Mesodermal cell (in vitro differentiated cells): ENCODE measurements around the gene MAD1L1.
"Not testable (repeated sequence)": the region's sequence is repeated elsewhere in the genome, so short reads cannot be mapped to it uniquely, and the experiment has no call there.

Source experiments
- H3K27ac ChIP-seq: 2 replicates; pipeline ENCODE4 v1.7.0; 2013; ENCODE audit warnings: mild to moderate bottlenecking, low read depth, low read length, moderate library complexity; ENCODE audit not compliant: severe bottlenecking
- H3K36me3 ChIP-seq: 2 replicates; pipeline ENCODE4 v1.7.1; 2013; ENCODE audit warnings: mild to moderate bottlenecking, low read length, moderate library complexity; ENCODE audit not compliant: control insufficient read depth, insufficient read depth
- H3K4me1 ChIP-seq: one replicate; pipeline ENCODE4 v1.7.1; 2013; ENCODE audit warnings: mild to moderate bottlenecking, low read length; ENCODE audit not compliant: insufficient read depth, control insufficient read depth, poor library complexity, severe bottlenecking
- H3K4me3 ChIP-seq: 2 replicates; pipeline ENCODE4 v1.7.0; 2013; ENCODE audit warnings: low read length, control low read depth, mild to moderate bottlenecking; ENCODE audit not compliant: insufficient read depth, poor library complexity, severe bottlenecking; ENCODE audit errors: extremely low read depth
- H3K9me3 ChIP-seq: 2 replicates; pipeline ENCODE4 v1.7.1; 2013; ENCODE audit warnings: mild to moderate bottlenecking, low read length, moderate library complexity; ENCODE audit not compliant: control insufficient read depth
- WGBS, 2 experiments: methylation state at CpG; one replicate each; pipeline ENCODE4 v1.1.5; 2013; ENCODE audit warnings: missing lambda C conversion rate in 2 of 2; ENCODE audit not compliant: insufficient coverage in 2 of 2; 5-methylcytosine and 5-hydroxymethylcytosine counted together

MAD1L1 gene

DNA sequence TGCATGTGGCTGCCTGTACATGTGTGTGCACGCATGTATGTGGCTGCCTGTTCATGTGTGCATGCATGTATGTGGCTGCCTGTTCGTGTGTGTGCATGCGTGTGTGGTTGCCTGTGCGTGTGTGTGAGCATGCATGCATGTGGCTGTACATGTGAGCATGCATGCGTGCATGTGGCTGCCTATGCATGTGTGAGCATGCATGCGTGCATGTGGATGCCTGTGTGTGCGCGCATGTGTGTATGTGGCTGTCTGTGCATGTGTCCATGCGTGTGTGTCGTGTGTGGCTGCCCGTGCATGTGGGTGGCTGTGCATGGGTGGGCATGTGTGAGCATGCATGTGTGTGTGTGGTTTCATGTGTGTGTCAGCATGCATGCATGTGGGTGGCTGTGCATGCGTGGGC is 344.3 kb downstream of the MAD1L1 start:
- H3K4me1 ChIP-seq: peaks cover 10% of the 10 kb centered on the region
- H3K27ac ChIP-seq: no peak overlapping the region
- 94 to 97% methylated on average over 7 to 12 of the region's 12 CpGs for WGBS, 2 experiments
- peaks cover 25% of the 10 kb centered on the region for H3K36me3 ChIP-seq
- H3K9me3 ChIP-seq: no peaks in the 10 kb centered on the region
- no peak overlapping the region for H3K4me3 ChIP-seq

DNA sequence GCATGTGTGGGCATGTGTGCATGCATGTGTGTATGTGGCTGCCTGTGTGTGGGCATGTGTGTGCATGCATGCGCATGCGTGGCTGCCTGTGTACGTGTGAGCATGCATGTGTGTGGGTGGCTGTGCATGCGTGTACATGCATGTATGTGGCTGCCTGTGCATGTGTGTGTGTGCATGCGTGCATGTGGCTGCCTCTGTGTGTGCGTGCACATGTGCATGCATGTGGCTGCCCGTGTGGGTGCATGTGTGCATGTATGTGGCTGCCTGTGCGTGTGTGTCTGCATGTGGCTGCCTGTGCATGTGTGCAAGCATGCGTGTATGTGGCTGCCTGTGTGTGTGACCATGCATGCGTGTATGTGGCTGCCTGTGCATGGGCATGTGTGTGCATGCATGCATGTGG is 345.5 kb downstream of the MAD1L1 start:
- H3K4me3 ChIP-seq: no peak overlapping the region
- WGBS, 2 experiments: 94 to 97% methylated on average over 9 to 10 of the region's 10 CpGs

DNA sequence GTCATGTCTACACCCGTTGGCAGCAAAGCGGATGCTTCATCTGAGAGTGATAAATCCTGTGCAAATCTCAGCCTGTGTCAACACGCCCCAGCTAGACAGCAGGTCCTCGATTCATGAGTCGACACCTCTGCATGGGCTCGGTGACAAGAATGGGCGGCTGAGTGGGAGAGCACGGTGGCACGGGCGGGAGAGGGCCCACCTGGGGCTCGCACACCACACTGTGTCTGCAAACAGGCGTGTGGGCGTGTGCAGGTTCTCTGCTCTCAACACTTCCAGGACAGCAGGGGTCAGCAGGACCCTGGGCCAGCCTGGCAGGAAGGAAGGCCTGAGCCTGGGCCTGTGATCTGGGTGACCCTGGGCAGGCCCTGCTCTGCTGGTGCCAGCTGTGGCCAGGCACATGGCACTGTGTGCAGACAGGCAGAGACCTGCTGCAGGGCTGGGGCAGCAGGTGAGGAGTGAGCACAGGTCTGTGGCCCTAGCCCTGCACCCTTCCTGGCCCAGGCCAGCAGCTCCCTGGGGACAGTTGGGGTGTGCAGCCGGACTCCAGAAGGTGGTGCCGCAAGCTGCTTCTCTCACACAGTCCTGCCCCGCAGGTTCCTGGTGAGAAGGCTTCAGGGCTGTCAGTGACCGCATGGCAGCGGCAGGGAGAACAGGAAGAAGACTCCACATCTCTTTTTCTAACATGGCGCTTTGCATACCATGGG is 346.2 kb downstream of the MAD1L1 start:
- Histone ChIP-seq H3K4me1 (peaks cover 19% of the 10 kb centered on the region), H3K9me3 (no peaks in the 10 kb centered on the region), H3K27ac (no peak overlapping the region), H3K36me3 (peaks cover 25% of the 10 kb centered on the region), H3K4me3 (no peak overlapping the region)
- WGBS, 2 experiments: 95 to 96% methylated on average over 17 to 19 of the region's 19 CpGs

More for the DNA sequence above, 345.5 kb downstream of the MAD1L1 start:
- peaks cover 25% of the 10 kb centered on the region for H3K36me3 ChIP-seq
- H3K9me3 ChIP-seq: no peaks in the 10 kb centered on the region
- peaks cover 16% of the 10 kb centered on the region for H3K4me1 ChIP-seq
- H3K27ac ChIP-seq: no peak overlapping the region

DNA sequence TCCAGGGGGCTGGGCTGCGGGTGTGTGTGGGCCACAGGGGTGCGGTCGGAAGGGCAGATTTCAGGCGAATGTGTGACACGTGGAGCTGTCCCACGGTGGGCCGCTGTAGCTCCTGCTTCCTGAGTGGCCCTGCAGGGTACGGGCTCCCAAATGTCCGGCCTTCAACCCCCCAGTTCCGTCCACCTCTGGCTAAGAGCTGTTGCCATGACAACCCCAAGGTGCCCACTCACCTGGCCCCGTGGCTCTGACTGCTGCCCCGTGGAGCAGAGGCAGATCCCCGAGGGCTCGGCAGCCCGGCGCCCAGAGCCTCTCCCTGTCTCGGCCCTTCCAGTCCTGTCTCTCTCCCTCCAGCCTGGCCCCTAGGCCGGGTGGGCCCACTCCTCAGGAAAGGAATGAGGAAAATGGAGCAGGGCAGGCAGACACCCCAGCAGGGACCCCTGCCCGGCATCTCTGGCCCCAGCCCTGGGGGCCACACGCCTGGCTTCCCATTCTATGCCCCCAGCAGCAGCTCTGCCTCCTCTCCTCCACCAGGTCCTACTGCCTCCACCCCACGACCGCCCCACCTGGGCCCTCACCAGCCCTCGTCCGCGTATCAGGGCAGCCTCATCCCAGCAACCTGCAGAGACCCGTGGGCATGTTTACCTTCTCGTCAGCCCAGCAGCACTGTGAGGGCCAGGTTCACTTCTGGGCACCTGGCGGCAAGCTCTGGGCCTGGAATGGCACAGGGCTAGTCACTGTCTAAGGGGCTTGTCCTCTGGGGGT is 347.1 kb downstream of the MAD1L1 start:
- peaks cover 25% of the 10 kb centered on the region for H3K36me3 ChIP-seq
- H3K9me3 ChIP-seq: no peaks in the 10 kb centered on the region
- WGBS, 2 experiments: 88 to 91% methylated on average over 20 to 28 of the region's 28 CpGs
- H3K27ac ChIP-seq: no peak overlapping the region
- no peak overlapping the region for H3K4me3 ChIP-seq
- H3K4me1 ChIP-seq: peaks cover 19% of the 10 kb centered on the region

- WGBS, 2 experiments: 96% methylated on average over 18 to 21 of the region's 26 CpGs
- no peak overlapping the region for H3K4me3 ChIP-seq
- H3K9me3 ChIP-seq: no peaks in the 10 kb centered on the region
- H3K36me3 ChIP-seq: peaks cover 25% of the 10 kb centered on the region
- peaks cover 19% of the 10 kb centered on the region for H3K4me1 ChIP-seq
- H3K27ac ChIP-seq: no peak overlapping the region
These were observed 348.0 kb downstream of the MAD1L1 start for GRCh38 chr7:1884583-1885350.

DNA sequence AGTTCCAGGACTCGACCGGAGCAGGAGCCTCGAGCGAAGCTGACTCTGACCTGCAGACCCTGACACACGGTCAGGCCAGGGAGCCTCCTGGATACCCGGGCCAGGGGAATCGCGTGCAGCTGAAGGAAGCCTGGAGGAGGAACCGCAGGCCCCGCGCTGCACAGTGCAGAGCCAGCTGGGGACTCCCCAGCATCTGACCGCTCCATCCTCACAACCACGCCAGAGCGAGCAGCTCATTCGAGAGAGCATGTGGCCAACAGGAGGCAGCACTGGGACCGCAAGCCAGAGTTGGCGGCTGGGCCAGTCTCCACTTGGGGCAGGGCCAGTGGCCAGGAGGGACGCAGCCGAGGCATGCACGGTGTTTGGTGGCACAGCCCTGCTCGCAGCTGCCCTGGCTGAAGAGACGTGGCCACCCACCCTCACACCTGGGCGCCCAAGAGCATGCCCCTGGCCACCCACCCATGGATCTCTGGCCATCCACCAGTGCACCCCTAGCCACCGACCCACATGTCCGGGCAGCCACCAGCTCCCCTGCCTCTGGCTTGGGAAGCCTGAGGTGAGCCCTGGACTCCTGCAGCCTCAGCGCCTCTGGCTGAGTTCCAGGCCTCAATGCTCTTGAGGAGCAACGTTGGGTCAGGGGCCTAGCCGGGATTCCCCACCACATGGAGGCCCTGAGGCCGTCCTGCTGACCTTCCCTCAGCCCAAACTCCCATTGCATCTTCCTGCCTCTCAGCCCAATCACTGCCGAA is 348.7 kb downstream of the MAD1L1 start:
- WGBS, 2 experiments: 91% methylated on average over 27 of the region's 30 CpGs
- Histone ChIP-seq H3K27ac (no peak overlapping the region), H3K4me1 (peaks cover 19% of the 10 kb centered on the region), H3K9me3 (no peaks in the 10 kb centered on the region), H3K36me3 (peaks cover 25% of the 10 kb centered on the region), H3K4me3 (no peak overlapping the region)

GRCh38 chr7:1883031-1883761 is 349.5 kb downstream of the MAD1L1 start:
- H3K4me3 ChIP-seq: no peak overlapping the region
- no peaks in the 10 kb centered on the region for H3K9me3 ChIP-seq
- WGBS, 2 experiments: 34 to 50% methylated on average over 14 to 16 of the region's 18 CpGs
- peaks cover 19% of the 10 kb centered on the region for H3K4me1 ChIP-seq
- H3K27ac ChIP-seq: no peak overlapping the region
- H3K36me3 ChIP-seq: peaks cover 18% of the 10 kb centered on the region

DNA sequence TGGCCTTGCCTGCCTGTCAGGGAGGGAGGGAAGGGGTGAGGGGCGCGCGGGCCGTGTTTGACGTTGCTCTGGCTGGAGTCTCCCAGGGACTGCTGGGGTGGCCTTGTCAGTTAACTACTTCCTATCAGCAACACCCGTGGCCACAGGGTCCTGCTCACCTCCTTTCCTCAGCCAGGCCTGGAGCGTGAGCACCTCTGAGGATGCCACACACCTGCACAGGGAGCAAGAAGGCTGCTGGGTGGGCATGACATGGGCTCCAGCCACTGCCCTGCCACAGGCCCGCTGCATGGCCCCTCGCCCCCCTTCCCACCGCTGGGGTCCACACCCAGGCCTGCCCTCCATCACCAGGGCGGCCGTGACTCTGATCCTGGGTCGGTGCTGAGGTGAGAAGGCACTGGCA is 350.3 kb downstream of the MAD1L1 start:
- H3K27ac ChIP-seq: peak overlapping the region; percentile 29
- H3K4me1 ChIP-seq: peaks cover 19% of the 10 kb centered on the region
- H3K36me3 ChIP-seq: peaks cover 11% of the 10 kb centered on the region
- no peak overlapping the region for H3K4me3 ChIP-seq
- WGBS, 2 experiments: 74 to 81% methylated on average over 6 to 7 of the region's 13 CpGs
- no peaks in the 10 kb centered on the region for H3K9me3 ChIP-seq

DNA sequence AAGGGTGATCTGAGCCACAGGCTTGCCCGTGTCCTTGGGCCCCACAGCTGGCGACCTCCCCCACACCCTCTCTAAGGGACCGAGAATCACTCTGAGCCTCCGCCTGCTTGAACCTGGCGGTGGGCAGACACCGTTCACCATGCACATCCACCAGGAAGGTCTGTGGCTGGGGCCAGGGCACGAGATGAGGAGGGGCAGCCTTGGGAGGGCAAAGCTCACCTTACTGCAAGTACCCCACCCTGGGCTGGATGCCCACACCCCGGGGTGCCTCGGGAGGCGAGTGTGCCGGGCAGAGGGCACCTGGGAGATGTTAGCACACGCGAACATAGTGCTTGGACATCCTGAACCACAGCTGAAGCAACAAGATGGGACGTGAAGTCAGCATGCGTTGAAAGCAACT is 350.8 kb downstream of the MAD1L1 start:
- peaks cover 5% of the 10 kb centered on the region for H3K36me3 ChIP-seq
- no peaks in the 10 kb centered on the region for H3K9me3 ChIP-seq
- H3K4me3 ChIP-seq: no peak overlapping the region
- peaks cover 19% of the 10 kb centered on the region for H3K4me1 ChIP-seq
- H3K27ac ChIP-seq: no peak overlapping the region
- 92 to 99% methylated on average over 12 to 15 of the region's 15 CpGs for WGBS, 2 experiments

GRCh38 chr7:1876641-1877040 is 356.1 kb downstream of the MAD1L1 start:
- 100% methylated on average over 1 of the region's 6 CpGs; no CpG with 5 or more reads in 1 of the 2 experiments for WGBS, 2 experiments
- not testable (repeated sequence) for H3K4me3 ChIP-seq, H3K27ac ChIP-seq, H3K36me3 ChIP-seq, H3K4me1 ChIP-seq, H3K9me3 ChIP-seq
